ENCODE measurements around the gene KBTBD4. TPM values are rescaled to one million over a fixed set of nuclear protein-coding genes. Genes with fewer than 3 reads are reported as not detected.

Gene KBTBD4
- 10 to 100 TPM; 40.2 to 60.8 (median 49.1) TPM for polyA plus RNA-seq

GRCh38 chr11:47578524-47579494 is at the start of gene KBTBD4, which contains the start of gene NDUFS3:
KBTBD4 (minus strand) TSS chr11:47578970; CDS start chr11:47578951, 19 bp downstream.
NDUFS3 (plus strand) TSS chr11:47579074; CDS start chr11:47579092, 18 bp downstream.
- Mint-ChIP-seq H3K9me3 (no peaks in the 10 kb centered on the region), H3K4me3 (peak within 1 kb of the TSS; percentile 98 to 100 (median 100)), H3K27ac (peak within 1 kb of the TSS; percentile 92 to 100 (median 98)), H3K36me3 (peaks cover 13 to 28% (median 14%) of the 10 kb centered on the region in 3 donors), H3K27me3 (ENCODE audit: low read depth in 3 of 3) (peaks cover 6 to 10% (median 7%) of the 10 kb centered on the region in 3 donors), H3K4me1 (peaks cover 38 to 54% of the 10 kb centered on the region in 2 donors)
- peak; percentile 85 to 86 (median 85) for DNase-seq

DNA sequence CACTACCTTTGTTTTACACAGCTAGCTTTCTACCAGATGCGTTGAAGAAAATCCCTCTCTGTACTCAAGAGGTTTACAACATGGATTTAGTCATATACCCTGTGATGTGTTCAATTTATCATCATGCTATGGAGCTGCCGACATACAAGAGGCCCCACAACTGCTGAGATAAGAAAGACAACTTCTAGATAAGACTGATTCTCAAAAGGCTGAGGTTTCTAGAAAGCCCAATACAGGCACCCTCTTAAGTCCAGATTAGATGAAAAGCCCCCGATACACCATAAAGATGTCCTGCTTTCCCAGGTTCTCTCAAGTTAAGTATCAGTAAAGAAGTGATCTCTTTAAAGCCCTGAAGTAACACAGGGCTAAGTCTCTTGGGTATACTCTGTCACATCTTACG is 49.3 kb upstream of the KBTBD4 start:
- peaks cover 0 to 2% (median 0%) of the 10 kb centered on the region in 3 donors for H3K27me3 Mint-ChIP-seq (ENCODE audit: low read depth in 3 of 3)
- peaks cover 26 to 56% (median 32%) of the 10 kb centered on the region in 3 donors for H3K36me3 Mint-ChIP-seq
- no peaks in the 10 kb centered on the region for H3K4me1 Mint-ChIP-seq
- no peak overlapping the region for H3K27ac Mint-ChIP-seq
- no peaks in the 10 kb centered on the region for H3K9me3 Mint-ChIP-seq
- H3K4me3 Mint-ChIP-seq = no peak overlapping the region
- DNase-seq = no peak

DNA sequence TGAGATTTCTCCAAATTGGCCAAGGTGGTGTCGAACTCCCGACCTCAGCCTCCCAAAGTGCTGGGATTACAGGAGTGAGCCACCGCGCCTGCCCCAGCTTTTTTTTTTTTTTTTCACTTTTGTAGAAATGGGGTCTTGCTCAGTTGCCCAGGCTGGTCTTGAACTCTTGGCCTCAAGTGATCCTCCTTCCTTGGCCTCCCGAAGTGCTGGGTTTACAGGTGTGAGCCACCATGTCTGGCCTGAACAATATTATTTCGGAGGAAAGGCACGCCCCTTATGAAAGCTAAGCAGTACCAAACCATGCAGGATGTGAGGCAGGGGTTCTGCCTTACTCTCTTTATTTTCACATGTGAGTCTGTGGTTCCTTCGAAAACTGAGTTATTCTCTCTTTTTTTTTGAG is 47.5 kb upstream of the KBTBD4 start:
- H3K4me1 Mint-ChIP-seq = no peaks in the 10 kb centered on the region
- H3K4me3 Mint-ChIP-seq = no peak overlapping the region
- no peak for DNase-seq
- H3K27me3 Mint-ChIP-seq (ENCODE audit: low read depth in 3 of 3) = peaks cover 0 to 2% (median 0%) of the 10 kb centered on the region in 3 donors
- H3K27ac Mint-ChIP-seq = no peak overlapping the region
- no peaks in the 10 kb centered on the region for H3K9me3 Mint-ChIP-seq
- H3K36me3 Mint-ChIP-seq = peaks cover 32 to 60% (median 36%) of the 10 kb centered on the region in 3 donors

DNA sequence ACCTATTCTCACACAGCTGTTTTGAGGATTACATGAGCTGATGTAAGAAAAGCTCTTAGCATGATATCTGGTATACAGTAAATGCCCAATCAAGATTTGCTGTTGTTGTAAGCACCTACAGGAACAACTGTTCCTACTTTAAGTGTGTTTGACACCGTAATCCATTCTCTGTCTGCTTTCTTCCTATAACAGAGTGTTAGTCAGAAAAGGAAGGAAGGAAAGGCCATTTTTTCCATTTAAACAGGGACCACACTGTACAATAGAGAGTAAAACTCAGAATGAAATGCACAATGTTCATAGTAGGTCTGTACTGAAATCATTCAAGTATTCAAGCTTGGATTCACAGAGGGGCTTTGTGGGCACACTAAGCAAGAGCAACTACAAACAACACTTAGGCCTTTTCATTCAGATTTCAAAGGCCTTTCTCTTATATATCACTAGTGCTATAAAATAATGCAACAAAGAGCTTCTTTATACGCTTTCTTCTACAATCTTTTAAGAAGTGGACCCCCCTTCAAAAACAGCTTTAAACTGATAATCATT is 42.1 kb upstream of the KBTBD4 start:
- Mint-ChIP-seq H3K27ac (no peak overlapping the region), H3K36me3 (peaks cover 27 to 48% (median 36%) of the 10 kb centered on the region in 3 donors), H3K4me3 (no peak overlapping the region), H3K27me3 (ENCODE audit: low read depth in 3 of 3) (peaks cover 2 to 4% (median 4%) of the 10 kb centered on the region in 3 donors), H3K4me1 (peaks cover 11 to 14% of the 10 kb centered on the region in 2 donors), H3K9me3 (no peaks in the 10 kb centered on the region)
- no peak for DNase-seq

GRCh38 chr11:47617417-47617809 is 38.6 kb upstream of the KBTBD4 start:
- peaks cover 4 to 10% (median 8%) of the 10 kb centered on the region in 3 donors for H3K27me3 Mint-ChIP-seq (ENCODE audit: low read depth in 3 of 3)
- peaks cover 18 to 37% (median 26%) of the 10 kb centered on the region in 3 donors for H3K36me3 Mint-ChIP-seq
- H3K4me3 Mint-ChIP-seq = peak overlapping the region in 1 of 5 donors; percentile 4
- DNase-seq = no peak
- no peak overlapping the region for H3K27ac Mint-ChIP-seq
- H3K4me1 Mint-ChIP-seq = peaks cover 18 to 23% of the 10 kb centered on the region in 2 donors
- no peaks in the 10 kb centered on the region for H3K9me3 Mint-ChIP-seq

DNA sequence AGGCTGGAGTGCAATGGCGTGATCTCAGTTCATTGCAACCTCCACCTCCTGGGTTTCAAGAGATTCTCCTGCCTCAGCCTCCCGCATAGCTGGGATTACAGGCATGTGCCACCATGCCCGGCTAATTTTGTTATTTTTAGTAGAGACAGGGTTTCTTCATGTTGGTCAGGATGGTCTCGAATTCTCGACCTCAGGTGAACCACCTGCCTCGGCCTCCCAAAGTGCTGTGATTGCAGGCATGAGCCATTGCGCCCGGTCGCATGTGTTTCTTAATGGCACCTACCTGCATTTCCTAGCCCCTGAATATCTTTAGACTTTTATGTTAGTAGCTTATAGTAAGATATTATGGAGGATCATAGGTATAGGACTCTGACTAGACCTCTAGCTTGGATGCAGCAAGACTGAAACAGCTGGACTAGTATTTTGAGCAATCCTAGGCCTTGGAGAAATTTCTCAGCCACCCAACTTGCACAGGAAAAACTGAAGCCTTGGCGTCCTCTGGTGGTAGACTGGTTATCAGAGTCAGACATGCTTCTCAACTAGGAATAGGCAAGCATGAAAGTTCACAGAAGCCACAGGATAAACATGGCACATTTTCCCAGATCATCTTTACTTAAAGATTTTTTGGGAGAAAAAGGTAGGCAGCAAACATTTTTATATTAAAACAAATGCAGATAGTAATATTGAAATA is 38.1 kb upstream of the KBTBD4 start:
- Mint-ChIP-seq H3K4me1 (peaks cover 18 to 23% of the 10 kb centered on the region in 2 donors), H3K4me3 (peak overlapping the region; percentile 15 to 90 (median 76)), H3K36me3 (peaks cover 13 to 31% (median 20%) of the 10 kb centered on the region in 3 donors), H3K9me3 (no peaks in the 10 kb centered on the region), H3K27me3 (ENCODE audit: low read depth in 3 of 3) (peaks cover 4 to 10% (median 8%) of the 10 kb centered on the region in 3 donors), H3K27ac (no peak overlapping the region)
- DNase-seq = peak in 1 of 3 donors; percentile 9

- H3K36me3 Mint-ChIP-seq = peaks cover 9 to 40% (median 22%) of the 10 kb centered on the region in 3 donors
- H3K4me1 Mint-ChIP-seq = peaks cover 18 to 23% of the 10 kb centered on the region in 2 donors
- peaks cover 4 to 13% (median 8%) of the 10 kb centered on the region in 3 donors for H3K27me3 Mint-ChIP-seq (ENCODE audit: low read depth in 3 of 3)
- no peaks in the 10 kb centered on the region for H3K9me3 Mint-ChIP-seq
- H3K27ac Mint-ChIP-seq = no peak overlapping the region
- peak overlapping the region in 3 of 5 donors; percentile 73 to 90 (median 87) for H3K4me3 Mint-ChIP-seq
- DNase-seq = no peak
Observed at GRCh38 chr11:47615249-47615648, 36.5 kb upstream of the KBTBD4 start.

- Mint-ChIP-seq H3K27ac (no peak overlapping the region), H3K4me1 (peaks cover 12 to 20% of the 10 kb centered on the region in 2 donors), H3K4me3 (no peak overlapping the region), H3K27me3 (ENCODE audit: low read depth in 3 of 3) (peaks cover 8 to 13% (median 8%) of the 10 kb centered on the region in 3 donors), H3K9me3 (no peaks in the 10 kb centered on the region), H3K36me3 (peaks cover 11 to 37% (median 24%) of the 10 kb centered on the region in 3 donors)
- no peak for DNase-seq
Observed at GRCh38 chr11:47611348-47611794, 32.6 kb upstream of the KBTBD4 start.

- H3K4me3 Mint-ChIP-seq = no peak overlapping the region
- DNase-seq = no peak
- peaks cover 0 to 6% of the 10 kb centered on the region in 2 donors for H3K4me1 Mint-ChIP-seq
- H3K27ac Mint-ChIP-seq = no peak overlapping the region
- H3K36me3 Mint-ChIP-seq = peaks cover 11 to 42% (median 30%) of the 10 kb centered on the region in 3 donors
- peaks cover 2 to 5% (median 3%) of the 10 kb centered on the region in 3 donors for H3K27me3 Mint-ChIP-seq (ENCODE audit: low read depth in 3 of 3)
- H3K9me3 Mint-ChIP-seq = no peaks in the 10 kb centered on the region
Observed at GRCh38 chr11:47609675-47610074, 30.9 kb upstream of the KBTBD4 start.

DNA sequence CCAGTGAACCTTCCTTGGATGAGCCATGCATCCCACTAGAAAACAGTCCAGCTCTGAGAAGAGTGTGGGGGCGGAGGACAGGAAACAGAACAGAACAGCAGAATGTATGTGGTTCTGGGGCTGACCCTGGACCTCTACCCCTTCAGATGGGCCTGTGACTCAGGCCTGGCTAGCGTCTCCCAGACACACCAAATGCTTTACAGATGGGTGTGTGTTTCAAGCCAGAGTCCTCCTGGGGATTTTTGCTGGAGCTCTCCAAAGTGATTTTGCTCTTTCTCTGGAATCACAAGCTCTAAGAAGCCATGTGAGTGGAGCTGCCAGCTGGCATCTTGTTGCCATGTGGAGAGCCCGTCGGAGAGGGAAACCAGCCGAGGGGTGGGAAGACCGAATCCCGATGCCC is 28.6 kb upstream of the KBTBD4 start:
- Mint-ChIP-seq H3K9me3 (no peaks in the 10 kb centered on the region), H3K27me3 (ENCODE audit: low read depth in 3 of 3) (peaks cover 2 to 3% (median 3%) of the 10 kb centered on the region in 3 donors), H3K36me3 (peaks cover 11 to 37% (median 30%) of the 10 kb centered on the region in 3 donors), H3K27ac (no peak overlapping the region), H3K4me3 (no peak overlapping the region), H3K4me1 (peaks cover 0 to 6% of the 10 kb centered on the region in 2 donors)
- no peak for DNase-seq

GRCh38 chr11:47606731-47607130 is 28.0 kb upstream of the KBTBD4 start:
- no peak for DNase-seq
- Mint-ChIP-seq H3K27ac (no peak overlapping the region), H3K36me3 (peaks cover 10 to 37% (median 30%) of the 10 kb centered on the region in 3 donors), H3K27me3 (ENCODE audit: low read depth in 3 of 3) (peaks cover 2 to 5% (median 3%) of the 10 kb centered on the region in 3 donors), H3K4me3 (no peak overlapping the region), H3K4me1 (peaks cover 0 to 6% of the 10 kb centered on the region in 2 donors), H3K9me3 (no peaks in the 10 kb centered on the region)

- no peak overlapping the region for H3K4me3 Mint-ChIP-seq
- DNase-seq = no peak
- no peaks in the 10 kb centered on the region for H3K9me3 Mint-ChIP-seq
- peaks cover 0 to 6% of the 10 kb centered on the region in 2 donors for H3K4me1 Mint-ChIP-seq
- peaks cover 2 to 3% (median 2%) of the 10 kb centered on the region in 3 donors for H3K27me3 Mint-ChIP-seq (ENCODE audit: low read depth in 3 of 3)
- no peak overlapping the region for H3K27ac Mint-ChIP-seq
- peaks cover 7 to 29% (median 26%) of the 10 kb centered on the region in 3 donors for H3K36me3 Mint-ChIP-seq
Observed at GRCh38 chr11:47605921-47606320, 27.2 kb upstream of the KBTBD4 start.

GRCh38 chr11:47603295-47603694 is 24.5 kb upstream of the KBTBD4 start:
- Mint-ChIP-seq H3K27ac (no peak overlapping the region), H3K4me3 (no peak overlapping the region), H3K9me3 (no peaks in the 10 kb centered on the region), H3K27me3 (ENCODE audit: low read depth in 3 of 3) (peaks cover under 1 to 5% (median 2%) of the 10 kb centered on the region in 3 donors), H3K36me3 (peaks cover 4 to 19% (median 18%) of the 10 kb centered on the region in 3 donors), H3K4me1 (no peaks in the 10 kb centered on the region)
- DNase-seq = no peak

Measured in immature natural killer cell (primary cell).